ENCODE results near the gene EGR2. TPM values are rescaled to one million over a fixed set of nuclear protein-coding genes. Genes with fewer than 3 reads are reported as not detected.

EGR2 gene
- total and polyA plus RNA-seq, 10 of the 15 experiments (the other 5 are each of a cell fraction or from before 2014, with no cell fraction given), result 8.3 to 56.5 (median 16.2) TPM

GRCh38 chr10:62817121-62817765, 1.1 kb upstream of the EGR2 start (continued):
- TF ChIP-seq CTCF (IDR thresholded peaks at IDR 0.05 in 2 of 3, conservative IDR thresholded peaks at IDR 0.05 in 1 of 3; ENCODE audit: control insufficient read depth in 2 of 3, extremely low read depth in 1 of 3, insufficient read depth in 1 of 3, low read depth in 3 of 3, low read length in 3 of 3) (no peak), IRF5 (IDR thresholded peaks at IDR 0.05; ENCODE audit: borderline replicate concordance) (no peak), E2F8 (IDR thresholded peaks at IDR 0.05; ENCODE audit: low read depth, partially characterized antibody) (no peak), CBFB (IDR thresholded peaks at IDR 0.05; ENCODE audit: low read depth) (no peak), RUNX3 (IDR thresholded peaks at IDR 0.05; ENCODE audit: low read length) (no peak), IKZF1 (conservative IDR thresholded peaks at IDR 0.05) (peak; percentile 70), GABPA (IDR thresholded peaks at IDR 0.05; ENCODE audit: low read depth) (0 out of 2 replicates have a peak, but pooled peaks have one; percentile 0), PKNOX1 (IDR thresholded peaks at IDR 0.05) (no peak), ESRRA (IDR thresholded peaks at IDR 0.05; ENCODE audit: low read length) (0 out of 2 replicates have a peak, but pooled peaks have one; percentile 48), NR2C1 (IDR thresholded peaks at IDR 0.05) (no peak), ASH2L (IDR thresholded peaks at IDR 0.05; ENCODE audit: borderline replicate concordance, low read depth) (no peak), ATF2 (IDR thresholded peaks at IDR 0.05; ENCODE audit: low read length) (peak; percentile 12; the same call in 1 of the 2 replicates), RFX5 (IDR thresholded peaks at IDR 0.05; ENCODE audit: low read depth, low read length) (no peak), NKRF (conservative IDR thresholded peaks at IDR 0.05) (peak; percentile 57; the same call in 1 of the 2 replicates), TARDBP (IDR thresholded peaks at IDR 0.05; ENCODE audit: borderline replicate concordance) (peak; percentile 45; the same call in 1 of the 2 replicates), KDM1A (IDR thresholded peaks at IDR 0.05; ENCODE audit: borderline replicate concordance) (no peak), FOS (IDR thresholded peaks at IDR 0.05; ENCODE audit: borderline replicate concordance, extremely low read depth, insufficient read length) (no peak), LARP7 (IDR thresholded peaks at IDR 0.05) (peak; percentile 70; the same call in 1 of the 2 replicates), SMAD1 (IDR thresholded peaks at IDR 0.05; ENCODE audit: low read depth, partially characterized antibody) (no peak), SMC3 (IDR thresholded peaks at IDR 0.05; ENCODE audit: borderline replicate concordance, low read length) (no peak)

Measured in GM12878 (cell line).